DMS53 treated with DMSO at 0.1 percent for 48 hours (cell line): ENCODE measurements around the gene NNT.
A peak's percentile ranks its signal among the peaks of the same experiment; 100 is the strongest.
"Not testable (repeated sequence)": the region's sequence is repeated elsewhere in the genome, so short reads cannot be mapped to it uniquely, and the experiment has no call there.

Experiments used
- DNase-seq: peaks from one replicate; lab custom pipeline; 2025; ENCODE audit not compliant: unreplicated experiment; lab: John Stamatoyannopoulos, UW

Gene NNT

GRCh38 chr5:43702293-43702692 is 99.3 kb downstream of the NNT start:
- DNase-seq, result no peak

- DNase-seq, result no peak
Observed at GRCh38 chr5:43702815-43703214, 99.8 kb downstream of the NNT start.

DNA sequence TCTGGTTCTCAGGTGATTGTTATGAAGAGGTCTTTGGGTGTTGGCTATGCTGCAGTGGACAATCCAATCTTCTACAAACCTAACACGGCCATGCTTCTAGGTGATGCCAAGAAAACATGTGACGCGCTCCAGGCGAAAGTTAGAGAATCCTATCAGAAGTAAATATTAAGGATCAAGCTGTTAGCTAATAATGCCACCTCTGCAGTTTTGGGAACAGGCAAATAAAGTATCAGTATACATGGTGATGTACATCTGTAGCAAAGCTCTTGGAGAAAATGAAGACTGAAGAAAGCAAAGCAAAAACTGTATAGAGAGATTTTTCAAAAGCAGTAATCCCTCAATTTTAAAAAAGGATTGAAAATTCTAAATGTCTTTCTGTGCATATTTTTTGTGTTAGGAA is 101.3 kb downstream of the NNT start:
- no peak for DNase-seq

- not testable (repeated sequence) for DNase-seq
Observed at GRCh38 chr5:43706576-43706975, 103.6 kb downstream of the NNT start.

DNA sequence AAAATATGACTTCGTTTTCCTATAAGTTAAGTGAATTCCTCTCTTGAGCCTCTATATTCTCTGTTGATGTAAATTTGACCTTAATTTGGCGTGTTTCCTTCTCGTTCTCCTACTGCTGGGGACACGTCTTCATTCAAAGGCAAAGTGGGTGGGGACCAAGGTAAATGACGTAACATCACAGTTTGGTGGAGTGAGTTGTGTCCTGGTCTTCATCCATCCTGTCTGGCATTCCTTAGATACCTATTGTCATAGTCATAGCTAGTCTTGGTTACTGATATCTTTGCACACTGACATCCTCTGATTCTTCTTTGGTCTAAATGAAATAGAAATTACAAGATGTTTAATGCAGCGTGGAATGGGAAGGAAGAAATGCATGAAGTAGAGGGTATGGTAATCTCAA is 108.5 kb downstream of the NNT start:
- DNase-seq, result no peak

- no peak for DNase-seq
Observed at GRCh38 chr5:43712081-43712480, 109.1 kb downstream of the NNT start.

GRCh38 chr5:43719783-43720182 is 116.8 kb downstream of the NNT start:
- DNase-seq, result not testable (repeated sequence)

DNA sequence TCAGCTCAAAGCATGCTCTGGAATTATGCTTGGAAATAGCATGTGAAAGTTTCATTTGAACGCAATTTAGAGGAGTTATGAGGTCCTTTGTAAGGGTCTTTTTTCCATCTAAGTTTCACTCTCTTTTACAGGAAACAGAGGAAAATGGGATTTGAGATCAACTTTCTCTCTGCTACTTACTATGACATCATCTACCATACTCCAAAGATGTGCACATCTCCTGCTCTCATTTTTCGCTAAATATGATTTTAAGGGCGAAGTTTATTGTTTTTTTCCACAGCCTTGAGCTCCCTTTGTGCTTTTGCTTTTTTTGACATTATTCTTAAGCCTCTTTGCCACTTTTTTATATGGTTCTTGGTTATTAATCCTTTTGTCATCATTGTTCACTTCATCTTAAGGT is 125.6 kb downstream of the NNT start:
- no peak for DNase-seq

DNA sequence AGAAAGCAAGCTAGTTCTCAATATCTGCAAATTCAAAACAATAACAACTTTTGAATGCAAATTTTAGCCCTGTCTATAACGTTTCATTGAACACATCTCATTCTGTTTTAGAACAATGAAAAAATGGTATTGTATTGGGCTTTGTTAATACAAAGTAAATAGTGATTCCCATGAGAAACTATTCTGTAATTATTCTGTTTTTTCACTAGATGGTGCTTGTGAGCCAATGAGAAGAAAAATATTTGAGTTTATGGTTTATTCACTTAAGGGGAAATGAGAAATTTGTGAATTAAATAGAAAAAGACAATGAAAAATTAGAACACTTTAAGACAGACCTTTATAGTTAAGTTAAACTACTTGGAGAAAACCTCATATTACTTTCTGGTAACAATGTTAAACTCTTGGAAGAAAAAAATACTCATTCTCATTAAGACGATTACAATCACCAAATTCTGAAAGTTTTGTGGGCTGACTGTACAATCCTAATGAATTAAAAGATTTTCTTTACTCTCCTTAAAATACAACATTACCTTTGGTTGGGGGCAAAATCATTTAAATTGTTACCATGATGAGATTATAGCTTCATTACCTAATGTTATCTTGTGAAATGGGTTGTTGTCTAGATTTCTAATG is 127.0 kb downstream of the NNT start:
- peak; percentile 30 for DNase-seq

GRCh38 chr5:43730832-43731342 is 127.9 kb downstream of the NNT start:
- DNase-seq, result no peak

DNA sequence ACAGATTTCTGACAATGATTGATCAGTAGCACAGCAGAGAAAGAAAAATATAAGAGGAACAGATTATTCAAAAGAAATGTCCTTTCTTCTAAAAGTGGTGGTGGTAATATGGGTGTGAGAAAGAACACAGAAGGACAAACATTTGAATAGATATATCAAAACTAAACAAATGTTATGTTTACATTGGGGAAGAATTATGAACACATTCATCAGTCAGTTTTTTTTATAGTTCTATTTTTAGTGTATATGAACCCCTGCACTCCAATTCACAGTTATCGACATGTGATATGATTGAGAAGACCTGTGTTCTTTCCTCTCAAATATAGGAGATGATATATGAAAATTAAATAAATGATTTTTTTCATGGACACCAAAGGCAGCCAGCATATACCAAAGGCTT is 128.6 kb downstream of the NNT start:
- no peak for DNase-seq

GRCh38 chr5:43745923-43746548 is 143.1 kb downstream of the NNT start:
- DNase-seq, result not testable (repeated sequence)

DNA sequence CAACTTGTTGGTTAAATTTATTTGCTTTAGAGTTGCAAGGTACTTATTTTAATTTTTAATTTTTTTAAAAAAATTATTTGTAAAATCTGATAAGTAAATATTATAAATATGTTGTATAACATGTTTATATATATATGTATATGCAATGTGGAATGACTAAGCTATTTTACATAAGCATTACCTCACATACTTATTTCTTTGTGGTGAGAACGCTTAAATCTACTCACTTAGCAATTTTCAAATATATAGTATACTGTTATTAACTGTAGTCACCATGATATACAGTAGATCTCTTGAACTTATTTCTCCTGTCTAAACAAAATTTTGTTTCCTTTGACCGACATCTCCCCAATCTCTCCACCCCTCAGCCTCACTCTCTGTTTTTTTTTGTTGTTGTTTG is 147.8 kb downstream of the NNT start:
- no peak for DNase-seq

GRCh38 chr5:43753069-43753468 is 150.1 kb downstream of the NNT start:
- DNase-seq, result no peak
